Mammary epithelial cell (primary cell): Measurements from ENCODE around the gene THRAP3.

Source experiments
- EZH2 ChIP-seq: IDR thresholded peaks from 2 replicates; pipeline ENCODE4 v1.6.1; 2012; ENCODE audit warnings: low read length, inconsistent platforms, borderline replicate concordance
- TF ChIP-seq, protein P1 (sequence below), 2 donors: IDR thresholded peaks in 1 of 2; conservative IDR thresholded peaks in 1 of 2; 2 replicates each; pipeline ENCODE4 v1.5.1; 2011 to 2012; ENCODE audit warnings: inconsistent platforms in 2 of 2, low read length in 2 of 2, mild to moderate bottlenecking in 2 of 2, control low read depth in 1 of 2, low read depth in 1 of 2; ENCODE audit not compliant: insufficient read depth in 1 of 2; ENCODE audit errors: extremely low read depth in 1 of 2

DNA sequence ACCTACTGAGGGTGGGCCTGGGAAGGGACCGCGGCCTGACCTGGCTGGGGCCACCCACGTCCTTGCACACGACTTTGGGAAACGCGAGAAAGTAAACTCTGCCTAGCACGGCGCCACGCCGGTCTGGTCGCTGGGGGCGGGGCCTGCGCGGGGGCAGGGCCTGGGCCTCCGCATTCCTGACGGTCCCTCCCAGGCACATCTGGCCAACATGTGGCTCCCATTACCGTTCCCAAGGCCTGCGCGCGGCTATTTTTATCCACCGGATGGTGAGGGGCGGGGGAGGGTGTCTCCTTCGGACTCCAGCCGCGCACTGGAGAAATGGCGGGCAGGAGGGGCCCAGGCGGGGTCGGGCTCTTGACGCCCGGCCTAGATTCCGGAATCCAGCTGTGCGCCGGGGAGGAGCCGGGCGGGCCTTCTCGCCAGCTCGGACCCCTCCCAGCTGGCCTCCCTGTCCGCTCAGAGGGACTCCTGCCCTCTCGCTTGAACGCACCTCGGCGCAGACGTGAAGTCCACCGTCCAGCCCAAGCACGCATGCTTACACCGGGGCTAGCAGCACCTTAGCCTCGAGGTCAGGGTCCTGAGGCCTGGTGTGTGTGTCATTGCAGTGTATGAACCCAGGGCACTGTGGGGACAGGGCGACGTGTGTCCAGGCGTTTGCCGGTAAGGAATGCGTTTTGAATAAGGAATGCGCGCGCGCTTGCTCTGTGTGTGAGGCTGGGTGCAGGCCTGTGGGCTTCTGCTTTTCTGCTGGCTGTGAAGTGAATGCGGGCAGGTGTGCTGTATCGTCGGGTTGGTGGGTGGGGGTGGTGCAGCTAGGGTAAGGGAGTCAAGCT lies 97.1 kb downstream of the THRAP3 start:
- TF ChIP-seq EZH2, result no peak
- TF ChIP-seq, protein P1, sequence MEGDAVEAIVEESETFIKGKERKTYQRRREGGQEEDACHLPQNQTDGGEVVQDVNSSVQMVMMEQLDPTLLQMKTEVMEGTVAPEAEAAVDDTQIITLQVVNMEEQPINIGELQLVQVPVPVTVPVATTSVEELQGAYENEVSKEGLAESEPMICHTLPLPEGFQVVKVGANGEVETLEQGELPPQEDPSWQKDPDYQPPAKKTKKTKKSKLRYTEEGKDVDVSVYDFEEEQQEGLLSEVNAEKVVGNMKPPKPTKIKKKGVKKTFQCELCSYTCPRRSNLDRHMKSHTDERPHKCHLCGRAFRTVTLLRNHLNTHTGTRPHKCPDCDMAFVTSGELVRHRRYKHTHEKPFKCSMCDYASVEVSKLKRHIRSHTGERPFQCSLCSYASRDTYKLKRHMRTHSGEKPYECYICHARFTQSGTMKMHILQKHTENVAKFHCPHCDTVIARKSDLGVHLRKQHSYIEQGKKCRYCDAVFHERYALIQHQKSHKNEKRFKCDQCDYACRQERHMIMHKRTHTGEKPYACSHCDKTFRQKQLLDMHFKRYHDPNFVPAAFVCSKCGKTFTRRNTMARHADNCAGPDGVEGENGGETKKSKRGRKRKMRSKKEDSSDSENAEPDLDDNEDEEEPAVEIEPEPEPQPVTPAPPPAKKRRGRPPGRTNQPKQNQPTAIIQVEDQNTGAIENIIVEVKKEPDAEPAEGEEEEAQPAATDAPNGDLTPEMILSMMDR (conservative IDR thresholded peaks at IDR 0.05 in 1 of 2, IDR thresholded peaks at IDR 0.05 in 1 of 2; ENCODE audit: extremely low read depth in 1 of 2, insufficient read depth in 1 of 2, low read depth in 1 of 2, low read length in 2 of 2), result no peak
